ENCODE measurements around the gene CD48. TPM values are rescaled to one million over a fixed set of nuclear protein-coding genes. Genes with fewer than 3 reads are reported as not detected.

The CD48 gene
- polyA plus RNA-seq, 1 of the 3 experiments (the other 2 are of a cell fraction), result not detected

GRCh38 chr1:160744199-160744851 is 32.7 kb upstream of the CD48 start (continued):
- TF ChIP-seq REST (IDR thresholded peaks at IDR 0.05; ENCODE audit: low read depth, low read length) (no peak), YY1 (IDR thresholded peaks at IDR 0.05; ENCODE audit: low read depth) (no peak), TCF12 (IDR thresholded peaks at IDR 0.05) (no peak), EZH2phosphoT487 (IDR thresholded peaks at IDR 0.05; ENCODE audit: borderline replicate concordance, low read depth) (no peak), JUND (IDR thresholded peaks at IDR 0.05) (no peak), FOXJ3 (CRISPR knock-in tag; IDR thresholded peaks at IDR 0.05) (no peak), EP300 (IDR thresholded peaks at IDR 0.05; ENCODE audit: borderline replicate concordance in 1 of 2, low read depth in 1 of 2, low read length in 1 of 2) (no peak), NFIC (IDR thresholded peaks at IDR 0.05; ENCODE audit: borderline replicate concordance) (no peak), MXI1 (IDR thresholded peaks at IDR 0.05; ENCODE audit: low read depth, low read length) (no peak), USF2 (IDR thresholded peaks at IDR 0.05; ENCODE audit: borderline replicate concordance, low read depth, low read length) (no peak), SIN3A (IDR thresholded peaks at IDR 0.05; ENCODE audit: borderline replicate concordance, low read depth, low read length) (no peak), IRF3 (IDR thresholded peaks at IDR 0.05; ENCODE audit: low read depth, low read length) (no peak)

- CTCF ChIA-PET, result no interaction called here
- H3K4me1 ChIP-seq (ENCODE audit: control insufficient read depth in 1 of 2, insufficient read depth in 2 of 2, low read depth in 1 of 2, low read length in 1 of 2), result no peaks in the 10 kb centered on the region
- H3K4me2 ChIP-seq, result no peak overlapping the region
- WGBS (ENCODE audit: low lambda C conversion rate), result 32% methylated on average over 2 of the region's 3 CpGs
- H3K9me3 ChIP-seq, result no peaks in the 10 kb centered on the region
- H3K27me3 ChIP-seq (ENCODE audit: insufficient read depth), result peaks cover 6% of the 10 kb centered on the region; the same call in 1 of the 2 replicates
- no peak overlapping the region for H3K4me3 ChIP-seq (ENCODE audit: low read depth in 2 of 2, low read length in 1 of 2)
- no peaks in the 10 kb centered on the region for H3K36me3 ChIP-seq (replicated peaks in 1 of 2; ENCODE audit: control insufficient read depth in 1 of 2, insufficient read depth in 2 of 2, low read length in 1 of 2)
- H3K79me2 ChIP-seq (ENCODE audit: insufficient read depth), result no peaks in the 10 kb centered on the region
- POLR2A ChIA-PET, result no interaction called here
- DNase-seq, result no peak
- no peaks in the 10 kb centered on the region for H3F3A ChIP-seq (replicated peaks; ENCODE audit: insufficient read depth)
- no peak overlapping the region for H2AFZ ChIP-seq (ENCODE audit: low read depth)
- no peak overlapping the region for H3K27ac ChIP-seq (ENCODE audit: low read depth in 2 of 2, low read length in 1 of 2)
- no peaks in the 10 kb centered on the region for H3K9me2 ChIP-seq
- no peaks in the 10 kb centered on the region for H4K20me1 ChIP-seq (ENCODE audit: insufficient read depth)
- H3K9ac ChIP-seq, result no peak overlapping the region
- TF ChIP-seq RXRA (IDR thresholded peaks at IDR 0.05; ENCODE audit: borderline replicate concordance, low read depth), result no peak
- no peak for TF ChIP-seq FOXJ3 (CRISPR knock-in tag; IDR thresholded peaks at IDR 0.05)
- TF ChIP-seq ELF1 (IDR thresholded peaks at IDR 0.05), result no peak
- TF ChIP-seq MXI1 (IDR thresholded peaks at IDR 0.05; ENCODE audit: low read depth, low read length), result no peak
- TF ChIP-seq RAD21 (IDR thresholded peaks at IDR 0.05; ENCODE audit: low read length), result no peak
- no peak for TF ChIP-seq EZH2phosphoT487 (IDR thresholded peaks at IDR 0.05; ENCODE audit: borderline replicate concordance, low read depth)
- no peak for TF ChIP-seq YY1 (IDR thresholded peaks at IDR 0.05; ENCODE audit: low read depth)
- TF ChIP-seq TCF12 (IDR thresholded peaks at IDR 0.05), result no peak
- no peak for TF ChIP-seq TAF1 (IDR thresholded peaks at IDR 0.05; ENCODE audit: borderline replicate concordance, low read depth, low read length)
- TF ChIP-seq USF1 (IDR thresholded peaks at IDR 0.05; ENCODE audit: borderline replicate concordance, low read depth), result no peak
- TF ChIP-seq RFX5 (IDR thresholded peaks at IDR 0.05; ENCODE audit: low read length), result no peak
- no peak for TF ChIP-seq POLR2AphosphoS5 (IDR thresholded peaks at IDR 0.05; ENCODE audit: low read depth, low read length)
- no peak for TF ChIP-seq SMC3 (IDR thresholded peaks at IDR 0.05; ENCODE audit: low read depth, low read length)
- no peak for TF ChIP-seq PBX3 (IDR thresholded peaks at IDR 0.05)
- TF ChIP-seq RCOR1 (IDR thresholded peaks at IDR 0.05; ENCODE audit: low read length), result no peak
- TF ChIP-seq NFIC (IDR thresholded peaks at IDR 0.05; ENCODE audit: borderline replicate concordance), result no peak
Measured at GRCh38 chr1:160743266-160743665, 31.6 kb upstream of the CD48 start.
